ENCODE measurements around the gene CDC42SE1.
A peak's percentile ranks its signal among the peaks of the same experiment; 100 is the strongest.

CDC42SE1 gene

DNA sequence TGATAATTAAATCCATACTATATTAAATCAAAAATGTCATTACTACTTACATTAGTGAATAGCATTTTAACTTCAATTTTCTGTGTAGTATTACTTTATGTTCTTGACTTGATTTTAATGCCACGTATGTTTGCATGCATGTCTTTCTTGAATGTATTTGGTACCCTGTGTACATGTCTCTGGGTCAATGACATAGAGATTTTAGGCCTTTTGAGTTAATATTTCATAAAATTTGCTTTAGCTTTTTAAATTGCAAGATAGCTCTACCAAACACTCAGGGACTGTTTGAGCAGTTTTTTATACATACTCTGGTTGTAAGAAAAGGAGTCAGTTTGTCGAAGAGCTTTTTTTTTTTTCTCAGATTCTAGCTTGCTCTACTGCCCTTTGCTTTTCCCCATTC is 2.3 kb upstream of the CDC42SE1 start:
- TF ChIP-seq, protein P1, sequence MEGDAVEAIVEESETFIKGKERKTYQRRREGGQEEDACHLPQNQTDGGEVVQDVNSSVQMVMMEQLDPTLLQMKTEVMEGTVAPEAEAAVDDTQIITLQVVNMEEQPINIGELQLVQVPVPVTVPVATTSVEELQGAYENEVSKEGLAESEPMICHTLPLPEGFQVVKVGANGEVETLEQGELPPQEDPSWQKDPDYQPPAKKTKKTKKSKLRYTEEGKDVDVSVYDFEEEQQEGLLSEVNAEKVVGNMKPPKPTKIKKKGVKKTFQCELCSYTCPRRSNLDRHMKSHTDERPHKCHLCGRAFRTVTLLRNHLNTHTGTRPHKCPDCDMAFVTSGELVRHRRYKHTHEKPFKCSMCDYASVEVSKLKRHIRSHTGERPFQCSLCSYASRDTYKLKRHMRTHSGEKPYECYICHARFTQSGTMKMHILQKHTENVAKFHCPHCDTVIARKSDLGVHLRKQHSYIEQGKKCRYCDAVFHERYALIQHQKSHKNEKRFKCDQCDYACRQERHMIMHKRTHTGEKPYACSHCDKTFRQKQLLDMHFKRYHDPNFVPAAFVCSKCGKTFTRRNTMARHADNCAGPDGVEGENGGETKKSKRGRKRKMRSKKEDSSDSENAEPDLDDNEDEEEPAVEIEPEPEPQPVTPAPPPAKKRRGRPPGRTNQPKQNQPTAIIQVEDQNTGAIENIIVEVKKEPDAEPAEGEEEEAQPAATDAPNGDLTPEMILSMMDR (IDR thresholded peaks at IDR 0.05; ENCODE audit: low read depth, low read length): no peak
- in situ Hi-C loops (cut with HindIII; ENCODE audit: low sequenced_read_pairs): no loop called here
- H3K4me3 ChIP-seq (ENCODE audit: low read depth, low read length): peak overlapping the region; percentile 86
- DNase-seq (ENCODE audit: low read depth, low spot score): no peak

DNA sequence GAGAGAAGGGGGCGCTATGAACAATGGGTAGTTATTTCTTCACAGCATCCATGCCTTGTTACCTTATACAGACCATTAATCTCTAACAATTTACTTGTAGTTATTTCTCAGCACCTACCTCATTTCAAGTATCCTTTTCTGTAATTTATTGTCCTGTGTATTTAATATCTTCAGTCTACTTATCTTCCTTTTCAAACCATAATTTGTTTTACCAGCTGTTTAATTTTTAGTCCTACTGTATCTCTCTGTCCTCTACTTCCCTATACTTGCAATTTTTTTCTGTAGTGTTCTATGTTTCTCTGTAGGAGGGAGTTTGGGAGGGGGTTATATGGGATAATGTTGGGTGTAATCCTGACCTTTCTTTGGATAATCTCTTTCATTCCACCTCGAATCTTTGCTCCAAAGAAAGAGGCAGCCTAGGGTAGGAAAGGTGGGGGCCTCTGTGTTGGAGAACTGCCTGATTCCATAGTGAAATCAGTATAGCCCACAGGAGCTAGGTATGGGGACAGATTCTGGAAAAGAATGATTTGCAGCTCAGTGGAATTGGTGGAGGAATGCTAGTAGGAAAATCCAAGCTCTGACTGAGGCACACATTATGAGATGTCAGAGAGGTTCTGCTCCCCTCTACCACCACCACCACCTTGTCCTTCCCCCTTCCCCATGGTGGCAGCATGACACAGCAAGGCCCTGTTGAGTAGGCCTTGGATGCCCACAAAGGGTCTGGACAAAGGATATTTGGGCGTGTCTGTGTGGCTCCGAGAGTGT is 1.4 kb upstream of the CDC42SE1 start:
- in situ Hi-C loops (cut with HindIII; ENCODE audit: low sequenced_read_pairs): no loop called here
- TF ChIP-seq, protein P1 (IDR thresholded peaks at IDR 0.05; ENCODE audit: low read depth, low read length): no peak
- peak overlapping the region; percentile 86 for H3K4me3 ChIP-seq (ENCODE audit: low read depth, low read length)
- DNase-seq (ENCODE audit: low read depth, low spot score): peak; percentile 42

DNA sequence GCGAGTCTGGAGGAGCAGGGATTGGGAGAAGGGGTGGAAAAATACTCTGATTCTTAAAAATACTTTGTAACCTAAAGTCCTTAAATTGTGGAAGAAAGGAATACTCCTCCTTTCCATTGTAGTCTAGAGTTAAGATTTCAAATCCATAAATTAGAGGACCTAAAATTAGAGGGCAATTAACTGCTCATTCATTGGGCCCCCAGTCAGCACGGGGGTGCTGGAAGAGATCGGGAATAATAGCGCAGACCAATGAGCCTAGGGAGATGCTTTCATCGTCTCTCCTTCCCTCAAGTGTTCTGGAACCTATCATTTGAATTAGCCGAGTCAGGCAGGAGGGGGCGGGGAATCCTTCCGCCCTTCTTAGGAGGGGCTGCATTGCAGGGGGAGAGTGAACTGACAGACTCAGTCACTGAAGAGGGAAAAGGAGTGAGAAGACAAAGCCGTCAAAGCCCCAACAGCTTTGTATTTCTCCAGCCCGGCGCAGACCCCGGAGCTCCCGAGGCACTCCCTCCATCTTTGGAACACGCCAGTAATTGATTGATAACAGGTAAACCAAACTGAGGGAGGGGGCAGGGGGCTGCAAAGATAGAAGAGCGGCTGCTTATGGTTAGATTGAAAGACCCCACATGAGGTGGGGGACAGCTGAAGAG is 710 bp upstream of the CDC42SE1 start, which contains the start of gene MLLT11:
Gene MLLT11 (plus strand): TSS at position 391 of the 650 bp plus-strand sequence. CDS start 6,828 bp downstream, outside the sequence.
- in situ Hi-C loops (cut with HindIII; ENCODE audit: low sequenced_read_pairs): no loop called here
- TF ChIP-seq, protein P1 (IDR thresholded peaks at IDR 0.05; ENCODE audit: low read depth, low read length): no peak
- H3K4me3 ChIP-seq (ENCODE audit: low read depth, low read length): peak within 1 kb of the TSS; percentile 86
- peak; percentile 87 for DNase-seq (ENCODE audit: low read depth, low spot score)

DNA sequence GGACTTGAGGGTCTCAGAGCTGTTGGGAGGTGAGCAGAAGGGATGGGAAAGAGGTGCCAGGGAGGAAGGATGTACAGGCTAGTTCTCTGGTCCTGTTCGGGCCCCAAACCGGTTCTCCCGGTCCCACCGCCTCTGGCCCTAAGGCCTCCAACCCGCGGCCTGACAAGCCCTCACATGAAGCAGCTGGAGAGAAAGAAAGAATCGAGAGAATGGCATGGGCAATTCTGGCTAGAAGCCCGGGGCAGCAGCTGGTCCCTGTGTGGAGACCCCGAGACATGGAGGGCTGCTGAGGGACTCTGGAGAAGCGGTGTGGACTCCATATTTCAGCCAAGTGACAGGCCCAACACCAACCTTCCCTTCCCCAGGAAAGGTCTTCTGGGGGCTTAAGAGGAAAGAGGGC is 730 bp downstream of the CDC42SE1 start:
- TF ChIP-seq, protein P1 (IDR thresholded peaks at IDR 0.05; ENCODE audit: low read depth, low read length): no peak
- no peak for DNase-seq (ENCODE audit: low read depth, low spot score)
- peak overlapping the region; percentile 86 for H3K4me3 ChIP-seq (ENCODE audit: low read depth, low read length)
- in situ Hi-C loops (cut with HindIII; ENCODE audit: low sequenced_read_pairs): no loop called here

DNA sequence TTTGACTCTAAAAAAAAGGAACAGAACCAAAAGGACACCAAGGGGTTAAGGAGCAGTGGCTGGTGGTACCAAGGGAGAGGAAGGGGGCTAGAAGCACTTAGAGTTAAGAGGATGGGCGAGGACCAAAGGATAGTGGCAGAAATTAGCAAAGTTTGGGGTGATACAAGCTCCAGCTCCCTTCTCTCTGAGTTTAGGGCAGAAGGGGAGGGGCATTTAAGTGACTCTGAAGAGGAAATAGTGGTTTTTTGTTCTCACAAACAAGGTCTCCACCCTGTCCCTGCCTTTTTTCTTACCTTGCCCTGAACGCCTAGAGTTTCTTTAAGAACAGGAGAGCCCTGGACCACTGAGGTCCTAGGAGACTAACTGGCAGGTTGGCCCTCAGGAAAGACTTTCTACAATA is 3.3 kb downstream of the CDC42SE1 start:
- H3K4me3 ChIP-seq (ENCODE audit: low read depth, low read length): no peak overlapping the region
- in situ Hi-C loops (cut with HindIII; ENCODE audit: low sequenced_read_pairs): no loop called here
- TF ChIP-seq, protein P1 (IDR thresholded peaks at IDR 0.05; ENCODE audit: low read depth, low read length): no peak
- DNase-seq (ENCODE audit: low read depth, low spot score): no peak

DNA sequence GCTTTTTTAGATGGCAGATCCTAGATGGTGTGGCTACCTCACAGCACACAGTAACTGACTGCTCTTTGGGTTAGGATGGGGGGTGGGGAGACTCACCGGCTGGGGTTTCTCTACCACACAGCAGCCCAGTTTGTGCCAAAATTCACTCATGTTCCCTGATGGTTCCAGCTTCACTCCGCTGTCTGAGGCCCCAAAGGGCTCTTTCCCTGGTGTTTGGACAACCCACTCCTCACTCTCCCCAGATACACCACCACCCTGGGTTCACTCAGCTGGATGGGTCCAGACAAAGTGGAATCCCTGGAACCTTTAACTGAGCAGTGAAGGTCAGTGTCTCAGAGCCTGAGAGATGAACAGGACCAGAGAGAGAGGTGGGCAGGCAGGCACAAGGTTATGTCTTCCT is 3.8 kb downstream of the CDC42SE1 start:
- H3K4me3 ChIP-seq (ENCODE audit: low read depth, low read length): no peak overlapping the region
- DNase-seq (ENCODE audit: low read depth, low spot score): no peak
- in situ Hi-C loops (cut with HindIII; ENCODE audit: low sequenced_read_pairs): no loop called here
- TF ChIP-seq, protein P1 (IDR thresholded peaks at IDR 0.05; ENCODE audit: low read depth, low read length): no peak

Data from astrocyte of the spinal cord (primary cell).